Karpas-422 (cell line): ENCODE measurements around the gene GNA12. TPM values are rescaled to one million over a fixed set of nuclear protein-coding genes. Genes with fewer than 3 reads are reported as not detected.

Experiments used
- DNase-seq: peaks from one replicate; pipeline ENCODE4 v3.0.0-alpha.2; 2015
- H2AFZ ChIP-seq: fragments of 200-600 bp; sonication (generic); 2 replicates; pipeline ENCODE4 v1.6.1; 2014; ENCODE audit warnings: antibody characterized with exemption, low read length, mixed read lengths
- H3K27ac ChIP-seq: fragments of 200-600 bp; sonication (generic); 2 replicates; pipeline ENCODE4 v1.5.1; 2014; ENCODE audit warnings: mild to moderate bottlenecking, low read length, moderate library complexity
- H3K27me3 ChIP-seq: fragments of 200-600 bp; sonication (generic); 2 replicates; pipeline ENCODE4 v1.6.1; 2014; ENCODE audit warnings: low read length, mixed read lengths
- H3K36me3 ChIP-seq: fragments of 200-600 bp; sonication (generic); 2 replicates; pipeline ENCODE4 v1.6.1; 2014; ENCODE audit warnings: low read length, mixed read lengths; ENCODE audit not compliant: insufficient read depth
- H3K4me1 ChIP-seq: fragments of 200-600 bp; sonication (generic); 2 replicates; pipeline ENCODE4 v1.6.1; 2014; ENCODE audit warnings: mild to moderate bottlenecking, low read length, mixed read lengths
- H3K4me2 ChIP-seq: fragments of 200-600 bp; sonication (generic); 2 replicates; pipeline ENCODE4 v1.6.1; 2014; ENCODE audit warnings: low read length, low read depth, mild to moderate bottlenecking; ENCODE audit not compliant: poor library complexity, severe bottlenecking
- H3K4me3 ChIP-seq: fragments of 200-600 bp; sonication (generic); 2 replicates; pipeline ENCODE4 v1.5.1; 2014; ENCODE audit warnings: mild to moderate bottlenecking, antibody characterized with exemption, low read length, mixed read lengths
- H3K79me2 ChIP-seq: fragments of 200-600 bp; sonication (generic); 2 replicates; pipeline ENCODE4 v1.6.1; 2014; ENCODE audit warnings: mild to moderate bottlenecking, low read length, mixed read lengths
- H3K9ac ChIP-seq: fragments of 200-600 bp; sonication (generic); 2 replicates; pipeline ENCODE4 v1.6.0; 2014; ENCODE audit warnings: low read length
- H3K9me2 ChIP-seq: fragments of 200-600 bp; sonication (generic), shearing (Covaris generic); replicated peaks from 2 replicates; pipeline ENCODE4 v1.6.0; 2014; ENCODE audit warnings: mild to moderate bottlenecking, low read length, moderate library complexity; ENCODE audit not compliant: insufficient read depth
- H3K9me3 ChIP-seq: fragments of 300-700, 200-600 bp; sonication (generic); 2 replicates; pipeline ENCODE4 v1.6.1; 2014; ENCODE audit warnings: low read length, mixed read lengths
- H4K20me1 ChIP-seq: fragments of 200-600 bp; sonication (generic); 2 replicates; pipeline ENCODE4 v1.6.1; 2014; ENCODE audit warnings: mild to moderate bottlenecking, antibody characterized with exemption, low read length, low read depth; ENCODE audit not compliant: insufficient read depth
- total RNA-seq: library from RNA; depleted of rRNA; stranded (reverse); fragments of >200 nt; shearing (Covaris generic); gene quantifications from 2 replicates; pipeline ENCODE4 v1.2.3, GENCODE V29; 2014; ENCODE audit warnings: low replicate concordance

GNA12 gene
- total RNA-seq, 1 experiment from 2014 or later: 3.1 TPM

- DNase-seq: no peak
- no peak overlapping the region for H2AFZ ChIP-seq
These were observed 125.7 kb downstream of the GNA12 start for GRCh38 chr7:2718296-2718965.

GRCh38 chr7:2717293-2718261, 126.5 kb downstream of the GNA12 start:
- Histone ChIP-seq H3K27me3 (no peaks in the 10 kb centered on the region), H3K79me2 (no peaks in the 10 kb centered on the region), H3K4me1 (no peaks in the 10 kb centered on the region), H3K4me3 (no peak overlapping the region), H2AFZ (no peak overlapping the region), H3K9ac (no peak overlapping the region), H3K27ac (no peak overlapping the region), H3K36me3 (no peaks in the 10 kb centered on the region), H3K9me2 (no peaks in the 10 kb centered on the region), H4K20me1 (no peaks in the 10 kb centered on the region), H3K4me2 (no peak overlapping the region), H3K9me3 (no peaks in the 10 kb centered on the region)
- DNase-seq: peak; percentile 32

More at GRCh38 chr7:2718296-2718965, 125.7 kb downstream of the GNA12 start:
- Histone ChIP-seq H3K4me3 (no peak overlapping the region), H3K36me3 (no peaks in the 10 kb centered on the region), H3K27me3 (no peaks in the 10 kb centered on the region), H4K20me1 (no peaks in the 10 kb centered on the region), H3K4me2 (no peak overlapping the region), H3K79me2 (no peaks in the 10 kb centered on the region), H3K4me1 (no peaks in the 10 kb centered on the region), H3K27ac (no peak overlapping the region), H3K9ac (no peak overlapping the region), H3K9me2 (no peaks in the 10 kb centered on the region), H3K9me3 (no peaks in the 10 kb centered on the region)

DNA sequence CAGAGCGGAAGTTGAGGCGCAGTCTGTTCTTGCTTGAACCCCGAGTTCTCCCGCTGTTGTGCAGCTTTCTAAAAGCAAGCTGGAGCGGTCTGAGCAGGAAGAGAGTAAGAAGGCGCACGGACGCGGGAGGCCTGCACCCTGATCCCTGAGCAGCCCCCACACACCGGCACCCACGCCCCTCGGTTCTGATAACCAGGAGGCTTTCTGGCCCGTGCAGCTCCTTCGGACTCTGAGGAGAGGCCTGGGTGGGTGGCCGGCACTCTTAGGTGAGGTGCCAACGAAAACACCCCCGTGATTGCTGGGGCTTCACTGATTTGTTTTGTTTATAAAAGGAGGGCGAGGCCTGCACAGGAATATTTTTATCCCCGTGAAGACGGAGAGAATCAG, 127.2 kb downstream of the GNA12 start:
- no peak overlapping the region for H3K9ac ChIP-seq
- H2AFZ ChIP-seq: no peak overlapping the region
- H3K4me2 ChIP-seq: no peak overlapping the region
- no peaks in the 10 kb centered on the region for H3K9me2 ChIP-seq
- no peaks in the 10 kb centered on the region for H3K79me2 ChIP-seq
- H3K4me1 ChIP-seq: no peaks in the 10 kb centered on the region
- H3K27ac ChIP-seq: no peak overlapping the region
- no peak overlapping the region for H3K4me3 ChIP-seq
- H4K20me1 ChIP-seq: no peaks in the 10 kb centered on the region
- no peaks in the 10 kb centered on the region for H3K36me3 ChIP-seq
- no peaks in the 10 kb centered on the region for H3K9me3 ChIP-seq
- DNase-seq: no peak
- H3K27me3 ChIP-seq: no peaks in the 10 kb centered on the region

DNA sequence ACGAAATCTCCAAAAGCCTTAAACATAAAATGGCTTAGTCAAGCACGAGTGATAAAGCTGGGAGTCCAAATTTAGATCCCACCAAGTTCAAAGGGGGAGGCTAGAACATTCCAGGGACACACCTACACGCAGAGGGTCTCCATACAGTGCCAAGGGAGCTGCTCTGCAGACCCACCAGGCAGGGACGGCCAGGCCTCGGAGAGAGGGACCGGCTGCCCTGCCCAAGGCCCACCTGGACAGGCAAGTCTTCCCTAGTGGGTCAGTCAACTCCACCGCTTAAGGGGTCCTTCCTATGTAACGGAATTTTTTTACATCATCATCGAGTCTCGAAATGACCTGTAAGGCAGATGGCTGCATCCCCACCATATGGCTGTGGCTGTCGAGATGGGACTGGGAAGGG, 127.6 kb downstream of the GNA12 start:
- Histone ChIP-seq H3K9me2 (no peaks in the 10 kb centered on the region), H2AFZ (no peak overlapping the region), H3K27me3 (no peaks in the 10 kb centered on the region), H4K20me1 (no peaks in the 10 kb centered on the region), H3K4me3 (no peak overlapping the region), H3K9ac (no peak overlapping the region), H3K27ac (no peak overlapping the region), H3K79me2 (no peaks in the 10 kb centered on the region), H3K36me3 (no peaks in the 10 kb centered on the region), H3K9me3 (no peaks in the 10 kb centered on the region), H3K4me1 (no peaks in the 10 kb centered on the region), H3K4me2 (no peak overlapping the region)
- DNase-seq: peak; percentile 23

DNA sequence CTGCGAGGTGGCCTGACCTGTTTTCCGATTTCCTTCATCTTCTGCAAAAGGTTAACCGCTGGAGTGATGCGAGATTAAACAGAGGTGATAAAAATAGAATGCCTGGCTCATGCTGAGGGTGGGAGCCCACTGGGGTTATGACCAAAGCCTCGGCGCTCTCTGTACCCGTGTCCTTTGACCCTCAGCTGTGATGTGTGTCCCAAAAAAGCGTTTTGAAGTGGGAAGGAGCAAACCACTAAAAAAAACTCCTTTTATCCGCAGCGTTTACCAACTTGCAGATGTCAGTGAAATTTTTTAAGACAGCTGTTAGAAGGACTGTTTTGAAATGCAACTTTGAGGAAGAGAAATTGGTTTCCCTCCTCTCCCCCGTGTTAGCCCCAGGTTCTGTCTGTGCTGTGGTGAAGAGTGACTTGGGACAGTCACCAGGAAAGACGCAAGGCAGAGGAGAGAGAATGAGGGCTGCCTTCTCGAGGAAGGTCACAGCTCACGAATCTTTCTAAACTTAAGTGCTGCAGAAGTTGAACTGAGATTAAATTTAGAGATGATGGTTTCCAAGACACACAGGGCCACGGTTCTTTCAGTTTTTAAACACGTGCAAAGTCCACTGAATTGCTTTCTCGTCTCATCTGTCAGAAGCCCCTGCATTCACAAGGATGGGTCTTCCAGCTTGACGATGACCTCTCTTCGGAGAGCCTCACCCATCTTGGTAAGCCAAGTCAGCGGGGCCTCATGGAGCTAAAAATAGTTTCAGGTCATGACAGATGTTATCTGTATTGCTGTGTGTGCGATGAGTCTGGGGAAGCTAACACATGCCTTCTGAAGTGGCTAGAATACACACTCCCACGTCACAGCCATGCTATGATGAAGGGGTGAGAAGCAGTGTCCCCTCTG, 128.5 kb downstream of the GNA12 start:
- no peaks in the 10 kb centered on the region for H3K9me2 ChIP-seq
- no peaks in the 10 kb centered on the region for H3K27me3 ChIP-seq
- no peak overlapping the region for H3K27ac ChIP-seq
- H3K9ac ChIP-seq: no peak overlapping the region
- H2AFZ ChIP-seq: no peak overlapping the region
- no peak overlapping the region for H3K4me2 ChIP-seq
- no peaks in the 10 kb centered on the region for H3K79me2 ChIP-seq
- H3K4me1 ChIP-seq: no peaks in the 10 kb centered on the region
- H3K9me3 ChIP-seq: no peaks in the 10 kb centered on the region
- H4K20me1 ChIP-seq: no peaks in the 10 kb centered on the region
- DNase-seq: peak; percentile 38
- H3K4me3 ChIP-seq: no peak overlapping the region
- H3K36me3 ChIP-seq: no peaks in the 10 kb centered on the region

DNA sequence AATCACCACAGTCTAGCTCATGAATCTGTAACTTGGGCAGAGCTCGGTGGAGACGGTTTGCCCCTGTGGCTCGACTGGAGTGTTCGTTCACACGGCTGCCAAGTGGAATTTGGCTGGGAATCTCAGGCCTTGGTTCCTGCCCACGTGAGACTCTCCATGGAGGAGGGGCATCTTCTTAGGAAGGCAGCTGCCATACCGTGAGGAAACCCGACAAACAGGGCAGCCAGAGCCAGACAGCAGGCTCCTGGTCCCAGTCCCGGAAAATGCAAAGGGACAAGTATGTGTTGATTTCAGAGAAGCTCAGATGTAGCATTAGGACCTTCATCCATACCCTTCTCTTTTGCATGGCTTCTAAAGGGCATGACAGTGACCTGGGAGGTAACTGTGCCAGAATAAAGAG, 129.5 kb downstream of the GNA12 start:
- peaks cover 6% of the 10 kb centered on the region for H3K4me1 ChIP-seq
- H3K36me3 ChIP-seq: no peaks in the 10 kb centered on the region
- DNase-seq: peak; percentile 1
- no peaks in the 10 kb centered on the region for H3K79me2 ChIP-seq
- no peaks in the 10 kb centered on the region for H3K9me3 ChIP-seq
- no peak overlapping the region for H2AFZ ChIP-seq
- no peak overlapping the region for H3K4me3 ChIP-seq
- no peaks in the 10 kb centered on the region for H3K9me2 ChIP-seq
- no peaks in the 10 kb centered on the region for H3K27me3 ChIP-seq
- H3K4me2 ChIP-seq: no peak overlapping the region
- no peaks in the 10 kb centered on the region; the same call in 1 of the 2 replicates for H4K20me1 ChIP-seq
- no peak overlapping the region for H3K9ac ChIP-seq
- no peak overlapping the region for H3K27ac ChIP-seq

DNA sequence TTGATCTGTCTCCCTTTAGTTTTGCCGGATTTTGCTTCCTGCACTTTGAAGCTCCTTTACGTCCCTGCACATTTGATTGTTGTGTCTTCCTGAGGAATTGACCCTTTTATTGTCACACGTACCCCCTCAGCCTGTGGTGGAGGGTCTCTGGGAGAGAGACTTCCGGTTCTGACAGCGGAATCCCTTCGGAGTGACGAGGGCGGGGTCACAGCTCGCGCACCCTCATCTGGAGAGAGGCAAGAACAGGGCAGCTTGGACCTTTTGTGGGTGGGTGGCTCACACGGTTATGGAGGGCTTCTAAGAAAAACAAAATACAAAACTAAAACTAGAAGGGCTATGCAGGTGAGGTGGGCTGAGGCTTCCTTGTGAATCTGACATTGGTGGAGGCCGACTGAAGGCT, 130.1 kb downstream of the GNA12 start:
- no peaks in the 10 kb centered on the region for H3K36me3 ChIP-seq
- no peak overlapping the region for H3K4me3 ChIP-seq
- H2AFZ ChIP-seq: no peak overlapping the region
- no peak for DNase-seq
- no peak overlapping the region for H3K4me2 ChIP-seq
- no peaks in the 10 kb centered on the region for H3K27me3 ChIP-seq
- no peak overlapping the region for H3K27ac ChIP-seq
- no peak overlapping the region for H3K9ac ChIP-seq
- no peaks in the 10 kb centered on the region; the same call in 1 of the 2 replicates for H4K20me1 ChIP-seq
- H3K79me2 ChIP-seq: no peaks in the 10 kb centered on the region
- no peaks in the 10 kb centered on the region for H3K9me3 ChIP-seq
- peaks cover 6% of the 10 kb centered on the region for H3K4me1 ChIP-seq
- H3K9me2 ChIP-seq: no peaks in the 10 kb centered on the region
